MCF 10A (cell line): Measurements from ENCODE around the gene LANCL3. TPM values are rescaled to one million over a fixed set of nuclear protein-coding genes. Genes with fewer than 3 reads are reported as not detected.
"Not testable (repeated sequence)": the region's sequence is repeated elsewhere in the genome, so short reads cannot be mapped to it uniquely, and the experiment has no call there.

Experiments used
- BruUV-seq: library from RNA; stranded (reverse); fragments of 400-500 nt; replicated peaks from 2 replicates; lab custom pipeline; 2021; lab: Mats Ljungman, UMichigan
- CTCF ChIA-PET: fragments of 300-600 bp; sonication (Branson Sonifier 250); formaldehyde crosslinking; extraction: SDS; loops from one replicate; lab custom pipeline; 2021; ENCODE audit warnings: antibody characterized with exemption, inconsistent platforms; lab: Yijun Ruan, JAX
- POLR2A ChIA-PET: fragments of 300-600, 350-650 bp; sonication (Branson Sonifier 250); formaldehyde crosslinking; extraction: SDS; loops from one replicate; lab custom pipeline; 2020; ENCODE audit warnings: antibody characterized with exemption, inconsistent platforms; lab: Yijun Ruan, JAX
- DNase-seq: peaks from one replicate; pipeline ENCODE4 v3.0.0-alpha.2; 2018; ENCODE audit not compliant: unreplicated experiment
- H3K27ac Mint-ChIP-seq: one replicate; pipeline ENCODE4 v1.8.0; 2022; ENCODE audit warnings: mild to moderate bottlenecking, low read depth, mixed read lengths; ENCODE audit not compliant: unreplicated experiment
- H3K27me3 Mint-ChIP-seq: one replicate; pipeline ENCODE4 v1.8.0; 2022; ENCODE audit warnings: mixed read lengths; ENCODE audit not compliant: insufficient read depth, unreplicated experiment
- H3K36me3 Mint-ChIP-seq: one replicate; pipeline ENCODE4 v1.8.0; 2022; ENCODE audit warnings: mild to moderate bottlenecking, moderate library complexity, mixed read lengths; ENCODE audit not compliant: insufficient read depth, unreplicated experiment
- H3K4me1 Mint-ChIP-seq: one replicate; pipeline ENCODE4 v1.8.0; 2022; ENCODE audit warnings: mixed read lengths; ENCODE audit not compliant: insufficient read depth, unreplicated experiment
- H3K4me3 Mint-ChIP-seq: one replicate; pipeline ENCODE4 v1.8.0; 2022; ENCODE audit warnings: mild to moderate bottlenecking, moderate library complexity, mixed read lengths; ENCODE audit not compliant: unreplicated experiment
- H3K9me3 Mint-ChIP-seq: one replicate; pipeline ENCODE4 v1.8.0; 2022; ENCODE audit warnings: mixed read lengths; ENCODE audit not compliant: unreplicated experiment
- CTCF ChIP-seq: fragments of 200-600 bp; IDR thresholded peaks from one replicate; pipeline ENCODE4 v1.8.0; 2022; ENCODE audit warnings: antibody characterized with exemption, mild to moderate bottlenecking; ENCODE audit not compliant: unreplicated experiment
- intact Hi-C: fragments of 100-400 bp; cut with micrococcal nuclease; formaldehyde crosslinking; loops from 2 replicates; pipeline ENCODE4 v1.14.1; 2022
- total RNA-seq: library from RNA; stranded (reverse); gene quantifications from 2 replicates; pipeline ENCODE4 v1.2.3, GENCODE V29; 2022

The LANCL3 gene
- total RNA-seq, 1 experiment from 2014 or later: 0.54 TPM

GRCh38 chrX:37572108-37572587 is 687 bp downstream of the LANCL3 start:
- not testable (repeated sequence) for H3K9me3 Mint-ChIP-seq
- H3K27ac Mint-ChIP-seq: peak overlapping the region; percentile 37
- CTCF ChIA-PET: interaction anchor here (0.7 to 2.3 kb wide), 7 partner anchors 22 to 253 kb away, joined by 3 to 19 read pairs (median 4); no protein-coding TSS in a partner anchor

GRCh38 chrX:37573121-37573520 is 1.7 kb downstream of the LANCL3 start:
- H3K9me3 Mint-ChIP-seq, intact Hi-C loops, H3K27ac Mint-ChIP-seq, H3K36me3 Mint-ChIP-seq, BruUV-seq, H3K4me1 Mint-ChIP-seq: not testable (repeated sequence)
- Mint-ChIP-seq H3K4me3 (peak overlapping the region; percentile 78), H3K27me3 (peaks cover 19% of the 10 kb centered on the region)
- DNase-seq: peak; percentile 32
- ChIA-PET CTCF (interaction anchor here (0.7 to 2.3 kb wide), 6 partner anchors 21 to 252 kb away, joined by 3 to 19 read pairs (median 4); no protein-coding TSS in a partner anchor), POLR2A (interaction anchor here (0.6 to 1.8 kb wide), 5 partner anchors 39 to 252 kb away, joined by 3 to 5 read pairs (median 4); partner anchors contain the start of gene XK)

More at GRCh38 chrX:37572108-37572587, 687 bp downstream of the LANCL3 start:
- H3K4me1 Mint-ChIP-seq, BruUV-seq, intact Hi-C loops, H3K36me3 Mint-ChIP-seq: not testable (repeated sequence)
- DNase-seq: peak; percentile 57
- POLR2A ChIA-PET: interaction anchor here (1.1 to 1.8 kb wide), 3 partner anchors 72 to 253 kb away, joined by 4 to 5 read pairs (median 4); partner anchors contain the start of gene XK
- H3K27me3 Mint-ChIP-seq: peaks cover 21% of the 10 kb centered on the region
- peak; percentile 44 for TF ChIP-seq CTCF
- peak overlapping the region; percentile 78 for H3K4me3 Mint-ChIP-seq

- peaks cover 19% of the 10 kb centered on the region for H3K27me3 Mint-ChIP-seq
- no peaks in the 10 kb centered on the region for H3K36me3 Mint-ChIP-seq
- H3K4me3 Mint-ChIP-seq: no peak overlapping the region
- POLR2A ChIA-PET: interaction anchor here (1.5 to 1.7 kb wide), 2 partner anchors 17 to 66 kb away, joined by 5 to 6 read pairs; no protein-coding TSS in a partner anchor
- CTCF ChIA-PET: no interaction called here
- no peaks in the 10 kb centered on the region for H3K9me3 Mint-ChIP-seq
- DNase-seq: peak; percentile 74
- intact Hi-C loops: no loop called here
- H3K4me1 Mint-ChIP-seq: peaks cover 3% of the 10 kb centered on the region
- no peak for TF ChIP-seq CTCF
- no TSS peak for BruUV-seq
- H3K27ac Mint-ChIP-seq: no peak overlapping the region
Observed at GRCh38 chrX:37578045-37578444, 6.6 kb downstream of the LANCL3 start.

- no peak for DNase-seq
- Mint-ChIP-seq H3K27ac (no peak overlapping the region), H3K9me3 (no peaks in the 10 kb centered on the region), H3K36me3 (peaks cover 6% of the 10 kb centered on the region), H3K27me3 (peaks cover 20% of the 10 kb centered on the region), H3K4me1 (no peaks in the 10 kb centered on the region), H3K4me3 (no peak overlapping the region)
- no peak for TF ChIP-seq CTCF
- CTCF ChIA-PET: no interaction called here
- BruUV-seq: no TSS peak
- intact Hi-C loops: no loop called here
- POLR2A ChIA-PET: interaction anchor here (1.2 kb wide), 1 partner anchor 16 kb away, joined by 6 read pairs; no protein-coding TSS in a partner anchor
Observed at GRCh38 chrX:37580080-37580479, 8.6 kb downstream of the LANCL3 start.

GRCh38 chrX:37587337-37587736 is 15.9 kb downstream of the LANCL3 start:
- peaks cover 46% of the 10 kb centered on the region for H3K27me3 Mint-ChIP-seq
- H3K36me3 Mint-ChIP-seq, H3K9me3 Mint-ChIP-seq, CTCF ChIA-PET, DNase-seq, H3K4me1 Mint-ChIP-seq, POLR2A ChIA-PET, H3K27ac Mint-ChIP-seq, BruUV-seq, intact Hi-C loops, H3K4me3 Mint-ChIP-seq: not testable (repeated sequence)
